ENCODE data around the gene TREML1.
"Not testable (repeated sequence)": the region's sequence is repeated elsewhere in the genome, so short reads cannot be mapped to it uniquely, and the experiment has no call there.

TREML1 gene

DNA sequence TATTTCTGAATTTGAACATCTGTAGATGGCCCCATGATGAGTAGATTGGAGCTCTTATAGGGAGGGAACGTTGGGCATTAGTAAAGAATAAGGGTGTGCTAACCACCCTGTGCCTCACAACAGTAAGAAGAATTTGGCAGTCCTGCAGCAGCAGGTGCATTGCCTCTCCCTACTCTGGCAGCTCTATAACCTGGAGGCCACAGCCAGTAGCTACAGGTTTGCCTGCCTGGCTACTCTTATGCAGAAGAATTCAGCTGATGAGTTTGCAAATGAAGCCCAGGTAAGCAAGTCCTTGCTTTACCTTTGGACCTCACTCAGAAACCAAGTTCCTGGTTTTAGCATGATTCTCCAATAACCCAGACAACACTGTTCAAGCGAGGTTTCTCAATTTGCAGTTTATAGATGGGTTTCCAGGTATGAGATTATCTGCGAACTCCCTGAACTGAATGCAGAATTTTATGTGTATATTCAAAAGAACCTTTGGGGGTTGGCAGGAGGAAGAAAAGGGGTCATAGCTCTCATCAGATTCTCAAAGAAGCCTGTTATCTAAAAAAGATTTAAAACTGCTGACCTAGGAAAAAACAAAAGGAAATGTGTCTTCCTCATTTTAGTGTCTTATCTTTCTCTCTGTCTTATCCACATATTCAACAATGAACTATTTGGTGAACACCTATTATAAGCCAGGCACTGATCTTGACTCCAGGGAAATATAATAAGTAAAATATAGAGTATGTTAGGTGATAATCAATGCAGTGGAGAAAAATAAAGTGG is 18.9 kb downstream of the TREML1 start:
- DNase-seq: no peak

DNA sequence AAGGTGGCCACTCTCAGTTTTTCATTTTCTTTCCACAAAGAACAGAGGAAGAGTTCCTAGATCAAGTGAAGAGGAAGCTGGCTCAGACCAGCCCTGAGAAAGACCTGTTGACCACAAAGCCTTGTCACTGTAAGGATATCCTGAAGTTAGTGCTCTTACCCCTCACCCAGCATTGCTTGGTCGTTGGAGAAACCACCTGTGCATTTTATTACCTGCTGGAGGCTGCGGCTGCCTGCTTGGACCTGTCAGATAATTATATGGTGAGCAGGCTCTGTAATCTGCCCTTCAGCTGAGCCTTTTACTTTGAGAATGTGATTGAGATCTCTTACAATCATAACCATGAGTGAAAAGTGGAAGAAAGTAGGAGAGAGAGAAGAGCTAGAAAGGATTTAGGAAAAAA is 21.9 kb downstream of the TREML1 start:
- no peak for DNase-seq

DNA sequence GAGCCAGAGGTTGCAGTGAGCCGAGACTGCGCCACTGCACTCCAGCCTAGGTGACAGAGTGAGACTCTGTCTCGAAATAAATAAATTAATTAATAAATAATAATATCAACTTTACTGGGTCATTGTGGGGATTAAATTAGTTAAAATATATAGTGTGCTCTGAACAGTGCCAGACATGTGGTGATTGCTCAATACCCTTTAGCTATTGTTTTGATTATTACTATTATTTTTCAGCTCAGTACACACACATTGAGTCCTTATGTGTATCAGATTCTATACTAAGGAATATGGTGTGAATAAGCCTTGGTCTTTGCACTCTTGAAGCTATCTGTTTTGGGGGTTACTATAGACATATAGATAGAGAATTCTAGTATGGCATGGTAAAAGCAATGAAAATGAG is 28.9 kb downstream of the TREML1 start:
- no peak for DNase-seq

GRCh38 chr6:41122918-41123317 is 31.2 kb downstream of the TREML1 start:
- DNase-seq: no peak

DNA sequence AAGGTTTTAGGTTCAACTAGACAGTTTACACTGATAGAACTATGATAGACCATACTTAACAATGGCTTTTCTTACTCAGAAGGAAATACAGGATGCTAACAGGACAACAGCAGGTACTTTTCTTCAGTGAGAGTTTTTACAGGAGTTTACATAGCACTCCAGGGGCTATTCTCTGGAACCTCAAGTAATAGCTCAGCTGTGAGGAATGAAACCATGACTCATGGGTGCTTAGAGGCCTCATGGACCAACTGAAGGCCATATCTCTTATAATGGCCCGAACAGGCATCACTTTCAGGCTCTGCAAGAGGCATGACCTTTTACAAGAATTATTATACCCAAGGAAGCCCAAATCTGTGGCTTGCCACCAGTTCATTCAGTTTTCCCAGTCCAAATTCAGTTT is 31.8 kb downstream of the TREML1 start:
- no peak for DNase-seq

DNA sequence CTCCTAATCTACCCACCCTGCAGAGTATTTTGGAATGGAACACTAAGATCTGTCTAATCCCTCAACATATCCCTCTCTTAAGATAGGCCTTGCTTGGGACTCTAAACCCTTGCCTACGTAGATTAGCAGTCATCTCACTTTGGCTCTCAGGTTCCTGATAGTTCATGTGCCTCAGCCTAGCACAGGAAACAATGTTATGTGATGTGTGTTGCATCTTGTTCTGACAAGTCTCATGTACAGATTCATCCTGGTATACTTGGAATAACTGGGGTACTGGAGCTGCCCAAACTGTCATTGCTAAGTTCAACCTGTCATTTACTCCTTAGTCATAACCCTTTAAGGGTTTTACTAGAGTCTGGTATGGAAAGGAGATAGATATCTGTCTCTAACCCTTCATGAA is 34.1 kb downstream of the TREML1 start:
- no peak for DNase-seq

- DNase-seq: no peak
Measured at GRCh38 chr6:41119508-41119907, 34.6 kb downstream of the TREML1 start.

DNA sequence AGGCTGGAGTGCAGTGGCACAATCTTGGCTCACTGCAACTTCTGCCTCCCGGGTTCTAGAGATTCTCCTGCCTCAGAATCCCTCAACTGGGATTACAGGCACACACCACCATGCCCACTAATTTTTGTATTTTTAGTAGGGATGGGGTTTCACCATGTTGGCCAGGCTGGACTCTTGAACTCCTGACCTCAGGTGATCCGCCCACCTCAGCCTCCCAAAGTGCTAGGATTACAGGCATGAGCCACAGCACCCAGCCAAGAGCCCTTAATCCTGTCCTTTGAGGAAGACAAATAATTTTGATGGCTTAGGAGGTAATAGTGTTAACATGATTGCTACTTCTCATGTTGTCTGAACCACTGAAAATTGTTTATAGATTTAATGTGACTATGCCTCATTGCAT is 39.1 kb downstream of the TREML1 start:
- not testable (repeated sequence) for DNase-seq

DNA sequence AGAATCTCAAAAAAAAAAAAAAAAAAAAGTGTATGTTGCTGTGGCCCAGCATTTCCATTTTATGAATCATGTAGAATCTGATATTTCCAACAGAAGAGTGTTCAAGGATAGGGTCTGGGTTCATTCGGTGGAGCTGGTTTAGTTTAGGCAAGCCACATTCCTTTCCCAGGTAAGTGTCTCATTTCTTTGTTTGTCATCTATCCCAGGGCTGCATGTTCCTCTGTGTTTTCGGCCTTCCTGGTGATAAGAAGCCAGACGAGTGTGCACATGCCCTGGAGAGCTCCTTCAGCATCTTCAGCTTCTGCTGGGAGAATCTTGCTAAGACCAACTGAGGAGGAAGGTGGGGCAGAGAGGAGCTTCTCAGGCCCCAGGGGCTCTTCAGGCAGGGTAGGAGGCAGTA is 43.1 kb downstream of the TREML1 start:
- no peak for DNase-seq

- DNase-seq: no peak
Measured at GRCh38 chr6:41103847-41104246, 50.3 kb downstream of the TREML1 start.

GRCh38 chr6:41100871-41101287 is 53.3 kb downstream of the TREML1 start:
- DNase-seq: no peak

Measured in SHP77 (cell line).